Endothelial cell of umbilical vein (primary cell): ENCODE data around the gene TSPAN14. TPM values are rescaled to one million over a fixed set of nuclear protein-coding genes. Genes with fewer than 3 reads are reported as not detected.

Experiments used
- BruUV-seq: library from RNA; stranded (reverse); fragments of 400-500 nt; replicated peaks from 2 replicates; lab custom pipeline; 2021; lab: Mats Ljungman, UMichigan
- CTCF ChIA-PET: fragments of 300-600, 350-600 bp; sonication (Branson Sonifier 250); formaldehyde crosslinking; loops from one replicate; lab custom pipeline; 2021; ENCODE audit warnings: antibody characterized with exemption, inconsistent platforms; lab: Charles Lee
- POLR2A ChIA-PET: fragments of 300-600, 350-600 bp; sonication (Branson Sonifier 250); formaldehyde crosslinking; loops from one replicate; lab custom pipeline; 2021; ENCODE audit warnings: antibody characterized with exemption, inconsistent platforms; lab: Charles Lee
- DNase-seq: peaks from one replicate; pipeline ENCODE4 v3.0.0-alpha.2; 2011; ENCODE audit warnings: low read depth, low spot score
- FAIRE-seq: peaks from 2 replicates; lab custom pipeline; 2011; peaks lifted over from hg19 to GRCh38; lab: Jason Lieb, UNC
- H2AFZ ChIP-seq: 2 replicates; pipeline ENCODE4 v1.6.0; 2012; ENCODE audit warnings: low read depth, low read length, control low read depth, inconsistent platforms
- H3K27ac ChIP-seq: 2 replicates; pipeline ENCODE4 v1.5.1; 2011; ENCODE audit warnings: low read depth, mild to moderate bottlenecking, control low read depth, low read length, moderate library complexity; ENCODE audit not compliant: insufficient read depth
- H3K27me3 ChIP-seq, 2 experiments: 2 replicates each; pipeline versions ENCODE4 v1.6.0 to v1.6.1; 2011; ENCODE audit warnings: low read length in 2 of 2, mixed read lengths in 1 of 2; ENCODE audit not compliant: control insufficient read depth in 2 of 2, insufficient read depth in 2 of 2
- H3K36me3 ChIP-seq, 2 experiments: 2 replicates in 1 of 2; 3 replicates in 1 of 2; pipeline ENCODE4 v1.5.1; 2011; ENCODE audit warnings: low read length in 2 of 2, mild to moderate bottlenecking in 1 of 2, moderate library complexity in 1 of 2; ENCODE audit not compliant: control insufficient read depth in 2 of 2, insufficient read depth in 2 of 2; ENCODE audit errors: extremely low read depth in 1 of 2
- H3K4me1 ChIP-seq: 3 replicates; pipeline ENCODE4 v1.5.1; 2011; ENCODE audit warnings: mild to moderate bottlenecking, low read length; ENCODE audit not compliant: control insufficient read depth, insufficient read depth; ENCODE audit errors: extremely low read depth
- H3K4me2 ChIP-seq: 2 replicates; pipeline ENCODE4 v1.6.1; 2011; ENCODE audit warnings: low read length, control low read depth, mixed read lengths; ENCODE audit not compliant: insufficient read depth
- H3K4me3 ChIP-seq, 3 experiments: fragments of 200-600 bp in 1 of 3; sonication (generic), shearing (Covaris generic) in 1 of 3; replicated peaks in 1 of 3; 2 replicates each; pipeline ENCODE4 v1.5.1; 2011 to 2016; ENCODE audit warnings: control low read depth in 3 of 3, low read length in 3 of 3, mild to moderate bottlenecking in 2 of 3, inconsistent platforms in 1 of 3, low read depth in 1 of 3, moderate library complexity in 1 of 3; ENCODE audit not compliant: insufficient read depth in 1 of 3
- H3K79me2 ChIP-seq: 2 replicates; pipeline ENCODE4 v1.6.0; 2012; ENCODE audit warnings: low read length, inconsistent platforms; ENCODE audit not compliant: control insufficient read depth, insufficient read depth
- H3K9ac ChIP-seq: replicated peaks from 2 replicates; pipeline ENCODE3; 2011; ENCODE audit warnings: low read length, control low read depth; ENCODE audit not compliant: insufficient read depth; ENCODE audit errors: extremely low read depth
- H3K9me1 ChIP-seq: replicated peaks from 3 replicates; pipeline ENCODE4 v1.6.0; 2011; ENCODE audit warnings: mild to moderate bottlenecking, low read length; ENCODE audit not compliant: control insufficient read depth, insufficient read depth; ENCODE audit errors: extremely low read depth
- H3K9me3 ChIP-seq: replicated peaks from 2 replicates; pipeline ENCODE4 v1.5.1; 2012; ENCODE audit warnings: low read length, inconsistent platforms; ENCODE audit not compliant: control insufficient read depth, insufficient read depth
- H4K20me1 ChIP-seq: replicated peaks from 2 replicates; pipeline ENCODE3; 2011; ENCODE audit warnings: mild to moderate bottlenecking, low read length; ENCODE audit not compliant: control insufficient read depth, insufficient read depth; ENCODE audit errors: extremely low read depth
- CTCF ChIP-seq, 2 donors: IDR thresholded peaks; 1 replicate in 1 of 2; 2 replicates in 1 of 2; pipeline ENCODE4 v1.5.1; 2011; ENCODE audit warnings: low read length in 2 of 2, mild to moderate bottlenecking in 2 of 2, moderate library complexity in 2 of 2, control low read depth in 1 of 2, inconsistent platforms in 1 of 2, low read depth in 1 of 2; ENCODE audit not compliant: insufficient read depth in 1 of 2; ENCODE audit errors: extremely low read depth in 1 of 2
- EZH2 ChIP-seq: IDR thresholded peaks from 2 replicates; pipeline ENCODE4 v1.6.1; 2012; ENCODE audit warnings: borderline replicate concordance, low read depth, mild to moderate bottlenecking, moderate library complexity, low read length, inconsistent platforms; ENCODE audit not compliant: severe bottlenecking
- FOS ChIP-seq: IDR thresholded peaks from 2 replicates; pipeline ENCODE4 v1.6.1; 2011; ENCODE audit warnings: mild to moderate bottlenecking, low read length, moderate library complexity, borderline replicate concordance; ENCODE audit not compliant: insufficient read depth
- GATA2 ChIP-seq: IDR thresholded peaks from 2 replicates; pipeline ENCODE4 v1.7.0; 2011; ENCODE audit warnings: low read depth, mild to moderate bottlenecking, moderate library complexity, mixed read lengths, low read length; ENCODE audit not compliant: insufficient read length, insufficient read depth
- JUN ChIP-seq: IDR thresholded peaks from 2 replicates; pipeline ENCODE4 v1.6.1; 2011; ENCODE audit warnings: borderline replicate concordance, low read depth; ENCODE audit not compliant: insufficient read length, insufficient read depth
- MAX ChIP-seq: IDR thresholded peaks from 2 replicates; pipeline ENCODE4 v1.6.1; 2011; ENCODE audit not compliant: insufficient read depth, insufficient read length
- MYC ChIP-seq: IDR thresholded peaks from one replicate; pipeline ENCODE4 v1.6.1; 2011; ENCODE audit warnings: mild to moderate bottlenecking, low read depth, low read length
- POLR2A ChIP-seq: IDR thresholded peaks from 2 replicates; pipeline ENCODE4 v1.6.1; 2012; ENCODE audit warnings: low read depth, mild to moderate bottlenecking, control low read depth, low read length
- POLR2AphosphoS5 ChIP-seq: IDR thresholded peaks from 2 replicates; pipeline ENCODE4 v1.6.1; 2012; ENCODE audit warnings: low read depth, mild to moderate bottlenecking, control low read depth, low read length, moderate library complexity; ENCODE audit not compliant: insufficient read depth
- dilution Hi-C: fragments of 300-500 bp; cut with MboI; formaldehyde crosslinking; loops from one replicate; pipeline ENCODE4 v1.15.0; 2019; ENCODE audit warnings: low sequenced_read_pairs; ENCODE audit not compliant: extremely low pct_ligation_motif_present
- intact Hi-C: fragments of 100-400 bp; cut with micrococcal nuclease; formaldehyde crosslinking; loops from one replicate; pipeline ENCODE4 v1.10.0; 2022
- polyA plus RNA-seq, 4 experiments: library from polyadenylated mRNA; depleted of rRNA in 3 of 4; stranded (reverse) in 3 of 4; unstranded in 1 of 4; fragments of >200 nt; gene quantifications; 2 replicates each; pipeline versions ENCODE4 v1.2.1 to v1.2.3, GENCODE V29; 2011 to 2012; ENCODE audit warnings: missing spikeins in 1 of 4
- total RNA-seq: library from RNA; stranded (reverse); gene quantifications from 2 replicates; pipeline ENCODE4 v1.2.3, GENCODE V29; 2021

TSPAN14 gene
- total and polyA plus RNA-seq, 2 donors (not counting 3 experiments of a cell fraction or from before 2014, with no cell fraction given) = 210 to 242 TPM

GRCh38 chr10:80454513-80455460 is 677 bp downstream of the TSPAN14 start:
- no peaks in the 10 kb centered on the region for H3K27me3 ChIP-seq
- dilution Hi-C loops = no loop called here
- POLR2A ChIA-PET = no interaction called here

More at GRCh38 chr10:80454513-80455460, 677 bp downstream of the TSPAN14 start:
- TF ChIP-seq CTCF (IDR thresholded peaks at IDR 0.05; ENCODE audit: extremely low read depth in 1 of 2, insufficient read depth in 1 of 2, low read depth in 1 of 2, low read length in 2 of 2) = no peak
- TF ChIP-seq MYC = no peak
- no peak for TF ChIP-seq GATA2
- no peak for TF ChIP-seq POLR2A
- no peak for TF ChIP-seq MAX
- TF ChIP-seq POLR2AphosphoS5 = no peak
- TF ChIP-seq EZH2 = no peak
- no peak for TF ChIP-seq JUN
- TF ChIP-seq FOS = no peak
- H3K4me2 ChIP-seq = peak overlapping the region; percentile 91
- intact Hi-C loops = loop anchor here (1.0 to 2.0 kb wide), 2 partner anchors 8 to 14 kb away; no protein-coding TSS in a partner anchor
- peaks cover 2% of the 10 kb centered on the region for H4K20me1 ChIP-seq
- BruUV-seq = no TSS peak
- peaks cover 3 to 4% of the 10 kb centered on the region in 2 experiments for H3K36me3 ChIP-seq
- DNase-seq (peak; percentile 49), FAIRE-seq (no peak)
- H3K9me3 ChIP-seq = no peaks in the 10 kb centered on the region
- peak overlapping the region; percentile 86 for H3K27ac ChIP-seq
- peak overlapping the region; percentile 80 to 87 (median 83) for H3K4me3 ChIP-seq
- peaks cover 49% of the 10 kb centered on the region for H3K4me1 ChIP-seq
- no peak overlapping the region for H2AFZ ChIP-seq
- H3K9me1 ChIP-seq = no peaks in the 10 kb centered on the region
- peak overlapping the region; percentile 96 for H3K9ac ChIP-seq
- CTCF ChIA-PET = interaction anchor here (1.1 to 37.4 kb wide), 5 partner anchors 10 to 72 kb away, joined by 3 to 1118 read pairs (median 8); no protein-coding TSS in a partner anchor
- peaks cover 62% of the 10 kb centered on the region for H3K79me2 ChIP-seq
